Panc1 (cell line): ENCODE results near the gene ROR1. TPM values are rescaled to one million over a fixed set of nuclear protein-coding genes. Genes with fewer than 3 reads are reported as not detected.

Source experiments
- ATAC-seq: fragments of 200-7000 bp; cut with Tn5 transposase; 2 replicates; pipeline ENCODE4 v1.9.1; 2020; ENCODE audit warnings: mild to moderate bottlenecking, moderate library complexity
- BruUV-seq: library from RNA; stranded (reverse); fragments of 400-500 nt; replicated peaks from 2 replicates; lab custom pipeline; 2021; lab: Mats Ljungman, UMichigan
- CTCF ChIA-PET: fragments of 300-600 bp; sonication (Branson Sonifier 250); formaldehyde crosslinking; loops from one replicate; lab custom pipeline; 2022; ENCODE audit warnings: antibody characterized with exemption; lab: Charles Lee
- POLR2A ChIA-PET: fragments of 300-600 bp; sonication (Branson Sonifier 250); formaldehyde crosslinking; loops from one replicate; lab custom pipeline; 2022; ENCODE audit warnings: antibody characterized with exemption; lab: Charles Lee
- DNase-seq: peaks from one replicate; pipeline ENCODE4 v3.0.0-alpha.2; 2010; ENCODE audit warnings: low read depth, low spot score
- H3K27ac ChIP-seq: 2 replicates; pipeline ENCODE4 v1.5.1; 2011; ENCODE audit warnings: mild to moderate bottlenecking, low read length, inconsistent platforms
- H3K27me3 ChIP-seq: fragments of 200-500 bp; sonication (Bioruptor generic); 2 replicates; pipeline ENCODE4 v1.6.0; 2014; ENCODE audit warnings: low read length, inconsistent platforms; ENCODE audit not compliant: control insufficient read depth, insufficient read depth
- H3K36me3 ChIP-seq: fragments of 200-500 bp; sonication (Bioruptor generic); 2 replicates; pipeline ENCODE4 v1.5.1; 2014; ENCODE audit warnings: inconsistent platforms, mild to moderate bottlenecking, low read length, moderate library complexity; ENCODE audit not compliant: control insufficient read depth, insufficient read depth
- H3K4me1 ChIP-seq: 2 replicates; pipeline ENCODE4 v1.5.1; 2011; ENCODE audit warnings: inconsistent platforms, mild to moderate bottlenecking, low read length, moderate library complexity; ENCODE audit not compliant: control insufficient read depth, insufficient read depth
- H3K4me3 ChIP-seq, 2 experiments: 2 replicates each; pipeline ENCODE4 v1.5.1; 2011 to 2012; ENCODE audit warnings: low read depth in 2 of 2, low read length in 2 of 2, mild to moderate bottlenecking in 2 of 2, inconsistent platforms in 1 of 2, moderate library complexity in 1 of 2
- H3K9me3 ChIP-seq: fragments of 200-500 bp; sonication (Bioruptor generic); 2 replicates; pipeline ENCODE4 v1.5.1; 2014; ENCODE audit warnings: low read depth, mild to moderate bottlenecking, inconsistent platforms, low read length, moderate library complexity; ENCODE audit not compliant: control insufficient read depth, insufficient read depth
- CTCF ChIP-seq: fragments of 450-650 bp; IDR thresholded peaks from 2 replicates; pipeline ENCODE4 v1.5.1; 2017; ENCODE audit warnings: mild to moderate bottlenecking
- POLR2AphosphoS5 ChIP-seq: IDR thresholded peaks from 2 replicates; pipeline ENCODE4 v1.6.1; 2012; ENCODE audit warnings: mild to moderate bottlenecking, low read depth, low read length, moderate library complexity
- REST ChIP-seq, 2 experiments: IDR thresholded peaks; 2 replicates each; pipeline ENCODE4 v1.6.1; 2011 to 2012; ENCODE audit warnings: low read depth in 2 of 2, control low read depth in 1 of 2, low read length in 1 of 2, mild to moderate bottlenecking in 1 of 2, moderate library complexity in 1 of 2; ENCODE audit not compliant: insufficient read depth in 1 of 2
- SIN3A ChIP-seq: IDR thresholded peaks from 2 replicates; pipeline ENCODE4 v1.6.1; 2012; ENCODE audit warnings: low read depth, mild to moderate bottlenecking, low read length, moderate library complexity, borderline replicate concordance; ENCODE audit not compliant: insufficient read depth
- TCF7L2 ChIP-seq: IDR thresholded peaks from 2 replicates; pipeline ENCODE4 v1.6.1; 2011; ENCODE audit warnings: mild to moderate bottlenecking, low read depth, low read length, inconsistent platforms
- in situ Hi-C: cut with HindIII; loops from 2 replicates; pipeline ENCODE4 v1.10.0; 2016; ENCODE audit warnings: low sequenced_read_pairs, low pct_unique_long_range_greater_than_20kb
- intact Hi-C: fragments of 100-400 bp; cut with micrococcal nuclease; formaldehyde crosslinking; loops from one replicate; pipeline ENCODE4 v1.10.0; 2022; ENCODE audit not compliant: unreplicated experiment
- total RNA-seq: library from RNA; stranded (reverse); gene quantifications from one replicate; pipeline ENCODE4 v1.2.1, GENCODE V29; 2021; ENCODE audit not compliant: unreplicated experiment

ROR1 gene
- total RNA-seq, 1 experiment from 2014 or later = 19.3 TPM

- no peak for TF ChIP-seq POLR2AphosphoS5
- no peak for TF ChIP-seq CTCF
- TF ChIP-seq TCF7L2 = no peak
- no peak for TF ChIP-seq REST (IDR thresholded peaks at IDR 0.05; ENCODE audit: insufficient read depth in 1 of 2, low read depth in 2 of 2, low read length in 1 of 2)
- no peak for TF ChIP-seq SIN3A
- DNase-seq (no peak), ATAC-seq (no peak)
- CTCF ChIA-PET = interaction anchor here (0.6 kb wide), 1 partner anchor 19 kb away, joined by 4 read pairs; no protein-coding TSS in a partner anchor
- H3K4me3 ChIP-seq = no peak overlapping the region
- no peak overlapping the region for H3K27ac ChIP-seq
- H3K4me1 ChIP-seq = peaks cover 3% of the 10 kb centered on the region; the same call in 1 of the 2 replicates
- intact Hi-C loops (no loop called here), in situ Hi-C loops (no loop called here)
- no TSS peak for BruUV-seq
- H3K36me3 ChIP-seq = no peaks in the 10 kb centered on the region
- H3K9me3 ChIP-seq = peaks cover 8% of the 10 kb centered on the region; the same call in 1 of the 2 replicates
- no peaks in the 10 kb centered on the region for H3K27me3 ChIP-seq
- POLR2A ChIA-PET = no interaction called here
Measured at GRCh38 chr1:63954187-63954586, 180.4 kb downstream of the ROR1 start.

GRCh38 chr1:63955370-63956145, 181.7 kb downstream of the ROR1 start:
- ATAC-seq (no peak), DNase-seq (no peak)
- intact Hi-C loops (no loop called here), in situ Hi-C loops (no loop called here)
- H3K36me3 ChIP-seq = no peaks in the 10 kb centered on the region
- POLR2A ChIA-PET = no interaction called here
- H3K9me3 ChIP-seq = peaks cover 8% of the 10 kb centered on the region; the same call in 1 of the 2 replicates
- no TSS peak for BruUV-seq
- CTCF ChIA-PET = no interaction called here
- H3K4me1 ChIP-seq = no peaks in the 10 kb centered on the region
- no peak overlapping the region for H3K4me3 ChIP-seq
- H3K27ac ChIP-seq = no peak overlapping the region
- H3K27me3 ChIP-seq = no peaks in the 10 kb centered on the region
- TF ChIP-seq SIN3A (no peak), REST (IDR thresholded peaks at IDR 0.05; ENCODE audit: insufficient read depth in 1 of 2, low read depth in 2 of 2, low read length in 1 of 2) (no peak), CTCF (no peak), TCF7L2 (no peak), POLR2AphosphoS5 (no peak)
